ENCODE results near the gene RNF144A. TPM values are rescaled to one million over a fixed set of nuclear protein-coding genes. Genes with fewer than 3 reads are reported as not detected.
A peak's percentile ranks its signal among the peaks of the same experiment; 100 is the strongest.

RNF144A gene
- total and polyA plus RNA-seq, 10 of the 15 experiments (the other 5 are each of a cell fraction or from before 2014, with no cell fraction given) = 0.02 to 12.1 (median 0.48) TPM; not detected in 1

DNA sequence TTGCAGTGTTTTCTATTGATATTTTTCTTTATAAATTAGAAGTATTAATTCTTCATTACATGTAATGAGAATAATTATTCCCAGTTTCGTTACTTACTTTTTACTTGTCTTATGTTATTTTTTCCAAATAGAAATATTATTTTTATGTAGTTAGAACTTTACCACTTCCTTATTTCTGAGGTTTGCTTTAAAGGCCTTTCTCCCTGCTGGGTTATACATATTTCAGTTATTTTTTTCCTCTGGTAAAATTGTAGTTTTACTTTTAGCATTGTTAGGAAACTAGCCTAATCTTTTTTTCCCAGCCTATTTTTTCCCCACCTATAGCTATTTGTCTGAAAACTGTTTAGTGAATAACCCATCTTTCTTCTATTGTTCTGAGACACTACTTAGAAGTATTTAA is 17.1 kb downstream of the RNF144A start:
- BruUV-seq (replicated peaks) = no TSS peak
- Histone ChIP-seq H3K27me3 (replicated peaks in 1 of 2; ENCODE audit: control insufficient read depth in 2 of 2, insufficient read depth in 2 of 2, low read length in 1 of 2) (no peaks in the 10 kb centered on the region), H3K9ac (ENCODE audit: control insufficient read depth, insufficient read depth, low read length) (no peak overlapping the region), H2AFZ (ENCODE audit: control insufficient read depth, low read depth, low read length) (no peak overlapping the region), H3K9me3 (replicated peaks; ENCODE audit: control insufficient read depth, insufficient read depth, low read length) (no peaks in the 10 kb centered on the region; the same call in 2 of the 3 replicates), H3K4me2 (ENCODE audit: control insufficient read depth, insufficient read depth) (peak overlapping the region; percentile 30; the same call in 1 of the 2 replicates), H3K36me3 (ENCODE audit: control insufficient read depth in 2 of 2, insufficient read depth in 2 of 2, low read length in 1 of 2) (no peaks in the 10 kb centered on the region), H4K20me1 (ENCODE audit: control insufficient read depth, insufficient read depth) (no peaks in the 10 kb centered on the region), H3K79me2 (ENCODE audit: control insufficient read depth, insufficient read depth, low read length) (no peaks in the 10 kb centered on the region), H3K4me3 (no peak overlapping the region), H3K27ac (ENCODE audit: control insufficient read depth, insufficient read depth) (no peak overlapping the region), H3K4me1 (ENCODE audit: control insufficient read depth, insufficient read depth, low read length) (peaks cover 9% of the 10 kb centered on the region; the same call in 1 of the 2 replicates)
- ChIA-PET RAD21 (ENCODE audit: unreplicated experiment) (interaction anchor here (0.9 kb wide), 1 partner anchor 18 kb away, joined by 3 read pairs; no protein-coding TSS in a partner anchor), SMC1A (ENCODE audit: uncharacterized antibody, unreplicated experiment) (interaction anchor here (5.6 kb wide), 1 partner anchor 12 kb away, joined by 30 read pairs; no protein-coding TSS in a partner anchor), POLR2A (interaction anchor here (1.0 kb wide), 1 partner anchor 13 kb away, joined by 3 read pairs; no protein-coding TSS in a partner anchor), CTCF (interaction anchor here (1.2 to 2.2 kb wide), 5 partner anchors 15 to 80 kb away, joined by 3 to 10 read pairs (median 5); no protein-coding TSS in a partner anchor)
- FAIRE-seq (no peak), DNase-seq (ENCODE audit: low read depth, low spot score) (no peak), ATAC-seq (no peak)
- 0% methylated on average over 1 of the region's 1 CpG for WGBS (ENCODE audit: insufficient coverage, insufficient replicate concordance, low lambda C conversion rate, missing lambda C conversion rate)
- intact Hi-C loops (cut with micrococcal nuclease; ENCODE audit: unreplicated experiment) (no loop called here), in situ Hi-C loops (cut with MboI) (no loop called here)
- TF ChIP-seq EGR1 (IDR thresholded peaks at IDR 0.05; ENCODE audit: borderline replicate concordance in 1 of 2, low read depth in 2 of 2, low read length in 2 of 2) (no peak), RUNX3 (IDR thresholded peaks at IDR 0.05; ENCODE audit: low read length) (peak; percentile 6; the same call in 1 of the 2 replicates), SPI1 (IDR thresholded peaks at IDR 0.05; ENCODE audit: borderline replicate concordance, insufficient read depth, low read depth, low read length) (peak; percentile 15; the same call in 1 of the 2 replicates), IRF4 (IDR thresholded peaks at IDR 0.05; ENCODE audit: low read depth, low read length) (no peak), IKZF2 (IDR thresholded peaks at IDR 0.05) (no peak; a peak in 1 of 4 replicates), MEF2B (IDR thresholded peaks at IDR 0.05; ENCODE audit: partially characterized antibody, poor library complexity, severe bottlenecking) (no peak)
- TF ChIP-seq, protein P1, sequence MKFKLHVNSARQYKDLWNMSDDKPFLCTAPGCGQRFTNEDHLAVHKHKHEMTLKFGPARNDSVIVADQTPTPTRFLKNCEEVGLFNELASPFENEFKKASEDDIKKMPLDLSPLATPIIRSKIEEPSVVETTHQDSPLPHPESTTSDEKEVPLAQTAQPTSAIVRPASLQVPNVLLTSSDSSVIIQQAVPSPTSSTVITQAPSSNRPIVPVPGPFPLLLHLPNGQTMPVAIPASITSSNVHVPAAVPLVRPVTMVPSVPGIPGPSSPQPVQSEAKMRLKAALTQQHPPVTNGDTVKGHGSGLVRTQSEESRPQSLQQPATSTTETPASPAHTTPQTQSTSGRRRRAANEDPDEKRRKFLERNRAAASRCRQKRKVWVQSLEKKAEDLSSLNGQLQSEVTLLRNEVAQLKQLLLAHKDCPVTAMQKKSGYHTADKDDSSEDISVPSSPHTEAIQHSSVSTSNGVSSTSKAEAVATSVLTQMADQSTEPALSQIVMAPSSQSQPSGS (IDR thresholded peaks at IDR 0.05; ENCODE audit: low read length) = no peak
- TF ChIP-seq, protein P2, sequence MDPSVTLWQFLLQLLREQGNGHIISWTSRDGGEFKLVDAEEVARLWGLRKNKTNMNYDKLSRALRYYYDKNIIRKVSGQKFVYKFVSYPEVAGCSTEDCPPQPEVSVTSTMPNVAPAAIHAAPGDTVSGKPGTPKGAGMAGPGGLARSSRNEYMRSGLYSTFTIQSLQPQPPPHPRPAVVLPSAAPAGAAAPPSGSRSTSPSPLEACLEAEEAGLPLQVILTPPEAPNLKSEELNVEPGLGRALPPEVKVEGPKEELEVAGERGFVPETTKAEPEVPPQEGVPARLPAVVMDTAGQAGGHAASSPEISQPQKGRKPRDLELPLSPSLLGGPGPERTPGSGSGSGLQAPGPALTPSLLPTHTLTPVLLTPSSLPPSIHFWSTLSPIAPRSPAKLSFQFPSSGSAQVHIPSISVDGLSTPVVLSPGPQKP (IDR thresholded peaks at IDR 0.05; ENCODE audit: low read depth, low read length) = no peak
